ENCODE results near the gene GLDC. TPM values are rescaled to one million over a fixed set of nuclear protein-coding genes. Genes with fewer than 3 reads are reported as not detected.
A peak's percentile ranks its signal among the peaks of the same experiment; 100 is the strongest.
"Not testable (repeated sequence)": the region's sequence is repeated elsewhere in the genome, so short reads cannot be mapped to it uniquely, and the experiment has no call there.

GLDC gene
- total RNA-seq, 1 donor = 0.43 TPM

GRCh38 chr9:6543204-6543603, 102.3 kb downstream of the GLDC start:
- H3K4me3 ChIP-seq (ENCODE audit: low read depth, low read length) = no peak overlapping the region
- DNase-seq (ENCODE audit: low read depth) = no peak
- no peak for TF ChIP-seq CTCF (IDR thresholded peaks at IDR 0.05; ENCODE audit: insufficient read depth, low read depth, low read length)

GRCh38 chr9:6542617-6543016, 102.9 kb downstream of the GLDC start:
- H3K4me3 ChIP-seq (ENCODE audit: low read depth, low read length) = not testable (repeated sequence)

GRCh38 chr9:6538666-6539071, 106.9 kb downstream of the GLDC start:
- TF ChIP-seq CTCF (IDR thresholded peaks at IDR 0.05; ENCODE audit: insufficient read depth, low read depth, low read length) = no peak
- H3K4me3 ChIP-seq (ENCODE audit: low read depth, low read length) = no peak overlapping the region
- peak; percentile 11 for DNase-seq (ENCODE audit: low read depth)

More at GRCh38 chr9:6542617-6543016, 102.9 kb downstream of the GLDC start:
- DNase-seq (ENCODE audit: low read depth) = not testable (repeated sequence)

GRCh38 chr9:6535594-6535993, 109.9 kb downstream of the GLDC start:
- TF ChIP-seq CTCF (IDR thresholded peaks at IDR 0.05; ENCODE audit: insufficient read depth, low read depth, low read length) = no peak
- no peak for DNase-seq (ENCODE audit: low read depth)
- no peak overlapping the region for H3K4me3 ChIP-seq (ENCODE audit: low read depth, low read length)

GRCh38 chr9:6525326-6526045, 120.0 kb downstream of the GLDC start:
- peak; percentile 9 for DNase-seq (ENCODE audit: low read depth)
- TF ChIP-seq CTCF (IDR thresholded peaks at IDR 0.05; ENCODE audit: insufficient read depth, low read depth, low read length) = no peak
- H3K4me3 ChIP-seq (ENCODE audit: low read depth, low read length) = no peak overlapping the region

GRCh38 chr9:6522263-6522662, 123.3 kb downstream of the GLDC start:
- no peak for TF ChIP-seq CTCF (IDR thresholded peaks at IDR 0.05; ENCODE audit: insufficient read depth, low read depth, low read length)
- DNase-seq (ENCODE audit: low read depth) = no peak
- H3K4me3 ChIP-seq (ENCODE audit: low read depth, low read length) = no peak overlapping the region

- TF ChIP-seq CTCF (IDR thresholded peaks at IDR 0.05; ENCODE audit: insufficient read depth, low read depth, low read length) = no peak
- no peak for DNase-seq (ENCODE audit: low read depth)
- H3K4me3 ChIP-seq (ENCODE audit: low read depth, low read length) = no peak overlapping the region
Observed at GRCh38 chr9:6512085-6512657, 133.4 kb downstream of the GLDC start.

Data from fibroblast of villous mesenchyme (primary cell).